Skeletal muscle tissue (tissue), 4 donors: ENCODE measurements around the gene REC114. TPM values are rescaled to one million over a fixed set of nuclear protein-coding genes. Genes with fewer than 3 reads are reported as not detected.
"Not testable (repeated sequence)": the region's sequence is repeated elsewhere in the genome, so short reads cannot be mapped to it uniquely, and the experiment has no call there.

Experiments used
- H3K27ac ChIP-seq: one replicate; pipeline ENCODE4 v1.7.0; 2013; ENCODE audit warnings: mild to moderate bottlenecking, low read depth, low read length, inconsistent platforms
- H3K27me3 ChIP-seq, 3 donors: one replicate each; pipeline ENCODE4 v1.7.0; 2013; ENCODE audit warnings: low read length in 3 of 3; ENCODE audit not compliant: control insufficient read depth in 3 of 3, insufficient read depth in 3 of 3
- H3K36me3 ChIP-seq, 3 donors: one replicate each; pipeline ENCODE4 v1.7.0; 2013; ENCODE audit warnings: low read length in 3 of 3; ENCODE audit not compliant: control insufficient read depth in 3 of 3, insufficient read depth in 3 of 3
- H3K4me1 ChIP-seq, 3 donors: one replicate each; pipeline ENCODE4 v1.7.0; 2013; ENCODE audit warnings: low read length in 3 of 3, mild to moderate bottlenecking in 3 of 3; ENCODE audit not compliant: control insufficient read depth in 3 of 3, insufficient read depth in 3 of 3
- H3K4me3 ChIP-seq, 3 donors: one replicate each; pipeline ENCODE4 v1.7.0; 2013; ENCODE audit warnings: low read length in 3 of 3
- H3K9ac ChIP-seq, 3 donors: one replicate each; pipeline ENCODE4 v1.7.0; 2013; ENCODE audit warnings: low read length in 3 of 3, mild to moderate bottlenecking in 3 of 3, moderate library complexity in 2 of 3, low read depth in 1 of 3
- H3K9me3 ChIP-seq, 3 donors: one replicate each; pipeline ENCODE4 v1.7.0; 2013; ENCODE audit warnings: low read length in 3 of 3; ENCODE audit not compliant: control insufficient read depth in 3 of 3
- total RNA-seq: library from RNA; depleted of rRNA; stranded (reverse); fragments of >200 nt; gene quantifications from one replicate; pipeline ENCODE4 v1.2.3, GENCODE V29; 2014
- donor health status: Osteomylitis.

The REC114 gene, protein sequence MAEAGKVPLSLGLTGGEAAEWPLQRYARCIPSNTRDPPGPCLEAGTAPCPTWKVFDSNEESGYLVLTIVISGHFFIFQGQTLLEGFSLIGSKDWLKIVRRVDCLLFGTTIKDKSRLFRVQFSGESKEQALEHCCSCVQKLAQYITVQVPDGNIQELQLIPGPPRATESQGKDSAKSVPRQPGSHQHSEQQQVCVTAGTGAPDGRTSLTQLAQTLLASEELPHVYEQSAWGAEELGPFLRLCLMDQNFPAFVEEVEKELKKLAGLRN
- not detected for total RNA-seq

DNA sequence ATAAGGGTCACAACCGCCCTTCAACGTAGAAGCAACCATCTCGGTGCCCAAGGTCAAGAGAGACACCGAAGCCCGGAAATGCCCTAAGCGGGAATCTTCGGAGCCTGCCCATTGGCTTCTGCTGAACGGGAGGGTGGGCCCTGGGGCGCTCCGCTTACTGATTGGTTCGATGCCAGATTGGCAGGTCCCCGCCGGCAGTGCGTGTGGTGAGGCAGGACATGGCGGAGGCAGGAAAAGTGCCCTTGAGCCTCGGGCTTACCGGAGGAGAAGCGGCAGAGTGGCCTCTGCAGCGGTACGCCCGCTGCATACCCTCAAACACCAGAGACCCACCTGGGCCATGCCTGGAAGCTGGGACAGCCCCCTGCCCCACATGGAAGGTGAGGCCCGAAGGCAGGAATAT is at the start of gene REC114:
REC114 (plus strand) TSS at position 197 of the 400 bp plus-strand sequence; CDS start at position 219, 22 bp downstream.
- Histone ChIP-seq H3K9me3 (no peaks in the 10 kb centered on the region), H3K27me3 (peaks cover 6 to 15% (median 8%) of the 10 kb centered on the region in 3 donors), H3K9ac (no peak within 1 kb of the TSS), H3K36me3 (no peaks in the 10 kb centered on the region), H3K4me3 (no peak within 1 kb of the TSS), H3K4me1 (no peaks in the 10 kb centered on the region), H3K27ac (no peak within 1 kb of the TSS)

DNA sequence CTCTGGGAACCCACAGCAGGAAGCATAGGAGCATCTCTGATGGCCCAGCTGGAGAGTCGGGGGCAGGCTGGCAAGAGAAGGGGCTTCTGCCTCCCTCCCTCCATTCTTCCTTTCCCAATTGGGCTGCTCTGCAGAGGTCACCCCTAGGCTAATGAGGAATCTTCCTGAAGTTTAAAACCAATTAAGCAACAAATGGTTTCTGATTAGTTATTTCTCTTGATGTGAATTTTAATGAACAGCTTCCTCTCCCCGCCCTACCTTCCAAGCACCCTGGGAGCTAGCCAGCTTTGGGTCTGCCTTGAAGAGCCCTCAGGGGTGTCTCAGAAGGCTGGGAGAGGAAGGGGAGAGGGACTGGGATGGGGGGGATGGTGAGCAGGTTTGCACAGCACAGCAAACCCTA is 49.6 kb upstream of the REC114 start:
- no peak overlapping the region for H3K4me3 ChIP-seq
- H3K4me1 ChIP-seq, result no peaks in the 10 kb centered on the region
- H3K27ac ChIP-seq, result no peak overlapping the region
- no peak overlapping the region for H3K9ac ChIP-seq
- H3K27me3 ChIP-seq, result peaks cover 20 to 30% (median 27%) of the 10 kb centered on the region in 3 donors
- no peaks in the 10 kb centered on the region for H3K9me3 ChIP-seq
- H3K36me3 ChIP-seq, result no peaks in the 10 kb centered on the region

GRCh38 chr15:73394782-73395181 is 48.2 kb upstream of the REC114 start:
- Histone ChIP-seq H3K9me3 (no peaks in the 10 kb centered on the region), H3K27ac (no peak overlapping the region), H3K9ac (no peak overlapping the region), H3K4me1 (no peaks in the 10 kb centered on the region), H3K27me3 (peaks cover 20 to 30% (median 27%) of the 10 kb centered on the region in 3 donors), H3K36me3 (no peaks in the 10 kb centered on the region), H3K4me3 (no peak overlapping the region)

GRCh38 chr15:73395671-73396070 is 47.3 kb upstream of the REC114 start:
- Histone ChIP-seq H3K27ac (no peak overlapping the region), H3K9me3 (no peaks in the 10 kb centered on the region), H3K4me3 (no peak overlapping the region), H3K27me3 (peaks cover 16 to 27% (median 22%) of the 10 kb centered on the region in 3 donors), H3K9ac (no peak overlapping the region), H3K4me1 (no peaks in the 10 kb centered on the region), H3K36me3 (no peaks in the 10 kb centered on the region)

DNA sequence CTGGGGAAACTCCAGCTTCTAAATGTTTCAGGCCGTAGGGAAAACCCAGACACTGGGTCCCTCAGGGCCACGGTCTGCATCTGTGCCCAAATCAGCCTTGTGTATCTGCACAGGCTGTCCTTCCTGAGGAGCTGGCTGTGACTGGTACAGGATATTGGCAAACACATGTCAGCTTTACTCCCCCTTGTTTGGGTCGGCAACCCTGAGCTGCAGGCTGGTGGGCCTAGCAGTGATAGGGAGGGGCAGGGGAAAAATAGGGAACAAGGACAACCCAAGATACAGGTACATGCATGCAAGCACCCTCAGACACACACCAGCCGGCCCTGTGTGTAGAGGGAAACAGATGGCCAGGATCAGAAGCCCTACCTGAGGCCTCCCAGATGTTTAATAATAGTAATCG is 45.5 kb upstream of the REC114 start:
- no peaks in the 10 kb centered on the region for H3K9me3 ChIP-seq

GRCh38 chr15:73398861-73399260 is 44.1 kb upstream of the REC114 start:
- Histone ChIP-seq H3K27ac (no peak overlapping the region), H3K36me3 (no peaks in the 10 kb centered on the region), H3K9ac (no peak overlapping the region), H3K4me1 (no peaks in the 10 kb centered on the region), H3K4me3 (no peak overlapping the region), H3K27me3 (peaks cover 2 to 11% (median 10%) of the 10 kb centered on the region in 3 donors), H3K9me3 (no peaks in the 10 kb centered on the region)

More for the DNA sequence above, 45.5 kb upstream of the REC114 start:
- Histone ChIP-seq H3K4me3 (no peak overlapping the region), H3K27ac (no peak overlapping the region), H3K36me3 (no peaks in the 10 kb centered on the region), H3K4me1 (no peaks in the 10 kb centered on the region), H3K9ac (no peak overlapping the region), H3K27me3 (peaks cover 9 to 23% (median 14%) of the 10 kb centered on the region in 3 donors)

DNA sequence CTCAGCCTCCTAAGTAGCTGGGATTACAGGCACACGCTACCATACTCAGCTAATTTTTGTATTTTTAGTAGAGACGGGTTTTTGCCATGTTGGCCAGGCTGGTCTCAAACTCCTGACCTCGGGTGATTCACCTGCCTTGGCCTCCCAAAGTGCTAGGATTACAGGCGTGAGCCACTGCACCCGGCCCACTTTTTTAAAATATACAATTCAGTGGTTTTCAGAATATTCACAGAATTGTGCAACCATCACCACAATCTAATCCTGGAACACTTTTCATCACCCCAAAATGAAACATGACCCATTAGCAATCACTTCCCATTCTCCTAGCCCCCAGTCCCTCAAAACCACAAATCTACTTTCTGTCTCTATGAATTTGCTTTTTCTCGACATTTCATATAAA is 42.7 kb upstream of the REC114 start:
- H3K27me3 ChIP-seq, result peaks cover 0 to 10% (median 2%) of the 10 kb centered on the region in 3 donors
- H3K9ac ChIP-seq, H3K27ac ChIP-seq, H3K36me3 ChIP-seq, H3K4me3 ChIP-seq, H3K4me1 ChIP-seq, H3K9me3 ChIP-seq: not testable (repeated sequence)

GRCh38 chr15:73403171-73403570 is 39.8 kb upstream of the REC114 start:
- Histone ChIP-seq H3K4me1 (no peaks in the 10 kb centered on the region), H3K4me3 (no peak overlapping the region), H3K36me3 (no peaks in the 10 kb centered on the region)

GRCh38 chr15:73414876-73415275 is 28.1 kb upstream of the REC114 start:
- H3K4me3 ChIP-seq, result no peak overlapping the region
- H3K27ac ChIP-seq, result no peak overlapping the region
- H3K4me1 ChIP-seq, result no peaks in the 10 kb centered on the region
- H3K9me3 ChIP-seq, result no peaks in the 10 kb centered on the region
- H3K9ac ChIP-seq, result no peak overlapping the region
- no peaks in the 10 kb centered on the region for H3K36me3 ChIP-seq
- H3K27me3 ChIP-seq, result peaks cover 0 to 15% (median 2%) of the 10 kb centered on the region in 3 donors

More at GRCh38 chr15:73403171-73403570, 39.8 kb upstream of the REC114 start:
- Histone ChIP-seq H3K9me3 (no peaks in the 10 kb centered on the region), H3K9ac (no peak overlapping the region), H3K27me3 (peaks cover 0 to 3% (median 0%) of the 10 kb centered on the region in 3 donors), H3K27ac (no peak overlapping the region)

GRCh38 chr15:73424506-73424905 is 18.5 kb upstream of the REC114 start:
- H3K27me3 ChIP-seq, result peaks cover 4 to 12% (median 5%) of the 10 kb centered on the region in 3 donors
- no peaks in the 10 kb centered on the region for H3K4me1 ChIP-seq
- H3K9ac ChIP-seq, result no peak overlapping the region
- H3K9me3 ChIP-seq, result no peaks in the 10 kb centered on the region
- no peak overlapping the region for H3K4me3 ChIP-seq
- H3K36me3 ChIP-seq, result no peaks in the 10 kb centered on the region
- no peak overlapping the region for H3K27ac ChIP-seq
